EL (cell line): ENCODE results near the gene GPAT3.

Experiments used
- DNase-seq: peaks from one replicate; pipeline ENCODE4 v3.0.0-alpha.2; 2016

GPAT3 gene

DNA sequence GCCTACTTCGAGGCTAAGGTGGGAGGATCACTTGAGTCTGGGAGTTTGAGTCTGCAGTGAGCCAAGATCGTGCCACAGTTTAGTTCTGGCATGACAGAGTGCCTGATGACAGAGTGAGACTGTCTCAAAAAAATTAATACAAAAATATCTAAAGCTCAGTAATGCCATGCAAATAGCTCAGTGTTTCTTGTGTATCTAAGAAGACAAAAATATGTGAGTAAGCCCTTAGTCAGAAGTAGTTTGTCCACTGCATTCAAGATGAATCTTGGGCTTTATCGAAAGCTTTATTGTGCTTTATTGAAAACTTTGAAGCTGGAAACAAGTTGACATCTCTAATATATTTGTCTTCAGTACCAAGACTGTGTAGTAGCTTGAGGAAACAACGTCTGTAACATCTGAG is 115.9 kb downstream of the GPAT3 start:
- DNase-seq: no peak
